ENCODE measurements around the gene FBXO33. TPM values are rescaled to one million over a fixed set of nuclear protein-coding genes. Genes with fewer than 3 reads are reported as not detected.

FBXO33 gene
- total RNA-seq, 1 experiment from 2014 or later = 9.7 TPM

DNA sequence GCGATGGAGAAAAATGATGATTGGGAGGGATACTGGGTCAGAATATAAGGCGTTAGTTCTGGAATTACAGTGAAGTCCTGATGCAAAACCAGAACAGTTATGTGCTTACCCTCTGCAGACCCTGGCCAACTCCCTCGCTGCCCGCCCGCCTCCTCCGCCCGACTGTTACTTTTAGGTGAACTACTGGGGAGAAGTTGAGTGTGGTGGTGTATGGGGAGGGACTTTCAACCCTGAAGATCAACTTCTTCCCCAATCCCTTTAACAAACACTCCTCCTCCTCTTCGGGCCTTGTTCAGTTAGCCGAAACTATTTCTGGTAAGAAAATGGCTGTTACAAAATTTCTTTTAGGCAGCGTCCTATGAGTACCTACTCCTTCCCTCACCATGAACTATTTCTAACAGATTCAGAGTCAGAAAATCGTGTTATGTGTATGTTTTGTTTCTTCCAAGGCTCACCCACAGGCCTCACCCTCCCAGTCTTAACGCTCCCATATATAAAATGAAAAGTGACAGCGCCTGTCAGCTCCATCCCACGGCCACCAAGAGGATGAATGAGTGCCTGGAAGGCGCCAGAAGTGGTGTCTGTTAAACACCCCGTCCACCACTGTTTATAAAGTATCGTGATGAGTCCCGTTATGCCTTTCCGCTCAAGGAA lies 1.3 kb downstream of the FBXO33 start:
- no peak for DNase-seq (ENCODE audit: low read depth, low spot score)
- no peak overlapping the region for H3K27ac ChIP-seq (ENCODE audit: low read depth, low read length)
- no peak overlapping the region for H2AFZ ChIP-seq (ENCODE audit: low read depth, low read length, poor library complexity, severe bottlenecking)
- RAD21 ChIA-PET (ENCODE audit: low non-redundant PET in 1 of 2, low total read pairs in 2 of 2, uncharacterized antibody in 2 of 2, unreplicated experiment in 2 of 2) = no interaction called here
- TF ChIP-seq, protein P1, sequence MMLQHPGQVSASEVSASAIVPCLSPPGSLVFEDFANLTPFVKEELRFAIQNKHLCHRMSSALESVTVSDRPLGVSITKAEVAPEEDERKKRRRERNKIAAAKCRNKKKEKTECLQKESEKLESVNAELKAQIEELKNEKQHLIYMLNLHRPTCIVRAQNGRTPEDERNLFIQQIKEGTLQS (IDR thresholded peaks at IDR 0.05) = no peak
- peaks cover 14 to 25% of the 10 kb centered on the region in 2 experiments for H3K4me1 ChIP-seq (ENCODE audit: control insufficient read depth in 1 of 2, insufficient read depth in 2 of 2, low read length in 2 of 2)
- H3K27me3 ChIP-seq (ENCODE audit: insufficient read depth, low read length) = no peaks in the 10 kb centered on the region
- peaks cover 36% of the 10 kb centered on the region for H3K79me2 ChIP-seq (ENCODE audit: insufficient read depth, low read length)
- H3K4me2 ChIP-seq (ENCODE audit: low read length) = peak overlapping the region; percentile 91
- POLR2A ChIA-PET = no interaction called here
- H3K9me2 ChIP-seq (ENCODE audit: insufficient read depth) = no peaks in the 10 kb centered on the region
- no peaks in the 10 kb centered on the region for H4K20me1 ChIP-seq (ENCODE audit: insufficient read depth)
- ATAC-seq = no peak
- intact Hi-C loops (cut with micrococcal nuclease) = loop anchor here (5.0 kb wide), 1 partner anchor 164 kb away; no protein-coding TSS in a partner anchor
- H3K36me3 ChIP-seq (ENCODE audit: control insufficient read depth in 1 of 2, insufficient read depth in 2 of 2, low read length in 2 of 2) = no peaks in the 10 kb centered on the region
- BruUV-seq (replicated peaks) = TSS peak; percentile 48
- CTCF ChIA-PET = no interaction called here
- H3K9me3 ChIP-seq (ENCODE audit: control insufficient read depth in 1 of 2, insufficient read depth in 1 of 2, low read depth in 1 of 2, low read length in 2 of 2) = no peaks in the 10 kb centered on the region
- H3K9ac ChIP-seq (ENCODE audit: low read length) = peak overlapping the region; percentile 79
- H3K4me3 ChIP-seq (replicated peaks in 1 of 2; ENCODE audit: low read depth in 1 of 2, low read length in 2 of 2) = peak overlapping the region; percentile 78 to 83

DNA sequence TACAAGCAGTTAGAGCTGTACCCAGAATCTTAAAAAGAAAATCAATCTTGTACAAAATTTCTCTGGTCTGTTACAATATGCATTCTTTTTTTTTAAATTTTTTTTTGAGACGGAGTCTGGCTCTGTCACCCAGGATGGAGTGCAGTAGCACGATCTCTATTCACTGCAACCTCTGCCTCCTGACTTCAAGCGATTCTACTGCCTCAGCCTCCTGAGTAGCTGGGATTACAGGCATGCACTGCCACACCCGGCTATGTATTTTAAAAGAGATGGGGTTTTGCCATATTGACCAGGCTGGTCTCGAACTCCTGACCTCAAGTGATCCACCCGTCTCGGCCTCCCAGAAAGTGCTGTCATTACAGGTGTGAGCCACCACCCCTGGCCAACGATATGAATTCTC lies 4.1 kb downstream of the FBXO33 start:
- TF ChIP-seq ELF1 (IDR thresholded peaks at IDR 0.05; ENCODE audit: borderline replicate concordance, low read depth) (no peak), POLR2AphosphoS5 (IDR thresholded peaks at IDR 0.05; ENCODE audit: low read depth, low read length) (no peak), FOSL1 (IDR thresholded peaks at IDR 0.05; ENCODE audit: low read depth) (no peak)
- no peak overlapping the region for H3K4me3 ChIP-seq (replicated peaks in 1 of 2; ENCODE audit: low read depth in 1 of 2, low read length in 2 of 2)
- no peaks in the 10 kb centered on the region for H3K9me3 ChIP-seq (ENCODE audit: control insufficient read depth in 1 of 2, insufficient read depth in 1 of 2, low read depth in 1 of 2, low read length in 2 of 2)
- RAD21 ChIA-PET (ENCODE audit: low non-redundant PET in 1 of 2, low total read pairs in 2 of 2, uncharacterized antibody in 2 of 2, unreplicated experiment in 2 of 2) = no interaction called here
- H3K27me3 ChIP-seq (ENCODE audit: insufficient read depth, low read length) = no peaks in the 10 kb centered on the region
- no peaks in the 10 kb centered on the region for H3K9me2 ChIP-seq (ENCODE audit: insufficient read depth)
- POLR2A ChIA-PET = no interaction called here
- H4K20me1 ChIP-seq (ENCODE audit: insufficient read depth) = no peaks in the 10 kb centered on the region
- CTCF ChIA-PET = no interaction called here
- no peak overlapping the region for H3K27ac ChIP-seq (ENCODE audit: low read depth, low read length)
- DNase-seq (ENCODE audit: low read depth, low spot score) (no peak), ATAC-seq (no peak)
- peaks cover 8 to 16% of the 10 kb centered on the region in 2 experiments for H3K4me1 ChIP-seq (ENCODE audit: control insufficient read depth in 1 of 2, insufficient read depth in 2 of 2, low read length in 2 of 2)
- no peak overlapping the region for H2AFZ ChIP-seq (ENCODE audit: low read depth, low read length, poor library complexity, severe bottlenecking)
- peaks cover 43% of the 10 kb centered on the region for H3K79me2 ChIP-seq (ENCODE audit: insufficient read depth, low read length)
- BruUV-seq (replicated peaks) = no TSS peak
- H3K36me3 ChIP-seq (ENCODE audit: control insufficient read depth in 1 of 2, insufficient read depth in 2 of 2, low read length in 2 of 2) = no peaks in the 10 kb centered on the region
- intact Hi-C loops (cut with micrococcal nuclease) = no loop called here
- H3K4me2 ChIP-seq (ENCODE audit: low read length) = no peak overlapping the region
- no peak overlapping the region for H3K9ac ChIP-seq (ENCODE audit: low read length)

Data from HCT116 (cell line).